GM18517 (cell line): Measurements from ENCODE around the gene PKD2L1.
"Not testable (repeated sequence)": the region's sequence is repeated elsewhere in the genome, so short reads cannot be mapped to it uniquely, and the experiment has no call there.

Experiments
- ATAC-seq: cut with Tn5 transposase; IDR thresholded peaks from one replicate; pipeline ENCODE4 v1.9.1; 2021; ENCODE audit warnings: mild to moderate bottlenecking, moderate library complexity; ENCODE audit not compliant: unreplicated experiment

Gene PKD2L1

GRCh38 chr10:100330079-100330478 is at the start of gene PKD2L1:
PKD2L1 (minus strand) TSS chr10:100330228; CDS start chr10:100330103, 125 bp downstream.
- no peak for ATAC-seq

GRCh38 chr10:100377830-100378229 is 47.8 kb upstream of the PKD2L1 start:
- no peak for ATAC-seq

GRCh38 chr10:100376656-100377055 is 46.6 kb upstream of the PKD2L1 start:
- ATAC-seq: not testable (repeated sequence)

GRCh38 chr10:100374677-100375353 is 44.8 kb upstream of the PKD2L1 start:
- ATAC-seq: not testable (repeated sequence)

- no peak for ATAC-seq
Observed at GRCh38 chr10:100374200-100374655, 44.2 kb upstream of the PKD2L1 start.

- ATAC-seq: peak; percentile 96
Observed at GRCh38 chr10:100373298-100374199, 43.5 kb upstream of the PKD2L1 start.

GRCh38 chr10:100372415-100373297 is 42.6 kb upstream of the PKD2L1 start:
- no peak for ATAC-seq

- ATAC-seq: no peak
Observed at GRCh38 chr10:100371482-100372027, 41.5 kb upstream of the PKD2L1 start.

- ATAC-seq: no peak
Observed at GRCh38 chr10:100370714-100371481, 40.9 kb upstream of the PKD2L1 start.

GRCh38 chr10:100368721-100369120 is 38.7 kb upstream of the PKD2L1 start:
- ATAC-seq: no peak

GRCh38 chr10:100364735-100365391 is 34.8 kb upstream of the PKD2L1 start:
- no peak for ATAC-seq

- no peak for ATAC-seq
Observed at GRCh38 chr10:100364175-100364574, 34.1 kb upstream of the PKD2L1 start.

- no peak for ATAC-seq
Observed at GRCh38 chr10:100362570-100363496, 32.8 kb upstream of the PKD2L1 start.

GRCh38 chr10:100360234-100360633 is 30.2 kb upstream of the PKD2L1 start:
- no peak for ATAC-seq

- ATAC-seq: no peak
Observed at GRCh38 chr10:100359529-100360150, 29.6 kb upstream of the PKD2L1 start.

GRCh38 chr10:100359030-100359432 is 29.0 kb upstream of the PKD2L1 start:
- no peak for ATAC-seq

- ATAC-seq: no peak
Observed at GRCh38 chr10:100357059-100357858, 27.2 kb upstream of the PKD2L1 start.
